PFSK-1 (cell line): ENCODE measurements around the gene CLPTM1L.

Experiments
- POLR2AphosphoS5 ChIP-seq: IDR thresholded peaks from 2 replicates; pipeline ENCODE4 v1.6.1; 2012; ENCODE audit warnings: low read depth, mild to moderate bottlenecking, control low read depth, low read length, moderate library complexity
- TAF1 ChIP-seq: IDR thresholded peaks from 2 replicates; pipeline ENCODE4 v1.6.1; 2012; ENCODE audit warnings: low read length, control low read depth, borderline replicate concordance; ENCODE audit not compliant: insufficient read depth

DNA sequence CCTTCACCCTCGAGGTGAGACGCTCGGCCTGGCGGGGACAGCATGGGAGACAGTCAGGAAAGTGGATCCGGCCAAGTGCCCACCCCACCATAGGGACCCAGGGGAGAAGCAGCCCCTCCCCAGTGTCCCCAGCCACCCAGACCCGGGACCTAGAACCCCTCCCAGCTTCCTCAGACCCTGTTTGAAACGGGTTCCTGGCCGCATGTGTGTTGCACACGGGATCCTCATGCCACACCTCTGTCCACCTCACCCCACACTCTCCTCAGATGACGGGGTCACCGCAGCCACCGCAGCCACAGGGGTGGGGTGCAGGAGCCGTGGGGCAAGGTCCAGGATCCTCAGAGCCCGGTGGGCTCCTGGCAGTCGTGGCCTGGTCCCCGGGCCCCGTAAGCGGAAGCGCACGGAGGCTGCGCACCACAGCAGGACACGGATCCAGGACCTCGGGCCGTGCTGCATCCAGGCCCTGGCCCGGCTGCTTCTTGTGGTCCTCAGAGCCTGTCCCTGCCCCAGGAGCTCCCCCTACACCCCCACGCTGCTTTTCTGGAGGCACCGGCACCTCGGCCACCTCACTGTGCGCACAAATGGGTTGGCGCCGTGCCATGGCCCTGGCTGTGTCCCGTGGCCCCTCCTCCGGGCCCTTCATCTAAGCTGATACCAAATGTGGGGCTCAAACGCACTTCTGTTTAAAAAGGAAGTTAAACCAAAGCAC, 65.3 kb downstream of the CLPTM1L start:
- no peak for TF ChIP-seq POLR2AphosphoS5
- TF ChIP-seq TAF1: no peak
